Thoracic aorta (tissue), 2 donors: ENCODE results near the gene ATP13A2. TPM values are rescaled to one million over a fixed set of nuclear protein-coding genes. Genes with fewer than 3 reads are reported as not detected.
"Not testable (repeated sequence)": the region's sequence is repeated elsewhere in the genome, so short reads cannot be mapped to it uniquely, and the experiment has no call there.

Experiments used
- ATAC-seq: fragments of 150-250 bp; one replicate; pipeline ENCODE4 v1.8.0; 2017; ENCODE audit warnings: low read depth; ENCODE audit not compliant: insufficient number of reproducible peaks, low FRiP score
- DNase-seq: peaks from one replicate; pipeline ENCODE4 v3.0.0-alpha.2; 2020; ENCODE audit warnings: low spot score
- H3K27ac ChIP-seq, 2 donors: fragments of 200-600 bp; sonication (generic); 1 replicate in 1 of 2; 2 replicates in 1 of 2; pipeline ENCODE4 v1.5.1; 2016; ENCODE audit warnings: mild to moderate bottlenecking in 2 of 2, moderate library complexity in 2 of 2
- H3K27me3 ChIP-seq: fragments of 200-600 bp; sonication (generic); replicated peaks from 2 replicates; pipeline ENCODE4 v1.6.0; 2016; ENCODE audit warnings: mild to moderate bottlenecking; ENCODE audit not compliant: insufficient read depth
- H3K36me3 ChIP-seq: fragments of 200-600 bp; sonication (generic); one replicate; pipeline ENCODE4 v1.5.1; 2016
- H3K4me1 ChIP-seq, 2 donors: fragments of 200-600 bp; sonication (generic); 1 replicate in 1 of 2; 2 replicates in 1 of 2; pipeline versions ENCODE4 v1.5.1 to v1.6.0; 2016; ENCODE audit warnings: low read depth in 2 of 2, mild to moderate bottlenecking in 1 of 2; ENCODE audit not compliant: control insufficient read depth in 1 of 2
- H3K4me3 ChIP-seq: fragments of 200-600 bp; sonication (generic); 2 replicates; pipeline ENCODE4 v1.5.1; 2016; ENCODE audit warnings: mild to moderate bottlenecking
- H3K9me3 ChIP-seq: fragments of 200-600 bp; sonication (generic); 2 replicates; pipeline ENCODE4 v1.5.1; 2016
- total RNA-seq, 2 donors: library from RNA; depleted of rRNA; stranded (reverse); fragments of >200 nt; gene quantifications; one replicate each; pipeline versions ENCODE4 v1.1.0 to v1.2.3, GENCODE V29; 2016
- TF ChIP-seq, protein P1 (sequence below): fragments of 200-600 bp; sonication (generic); IDR thresholded peaks from one replicate; pipeline ENCODE4 v1.5.1; 2019; ENCODE audit warnings: antibody characterized with exemption

The ATP13A2 gene
- total RNA-seq, 2 donors from 2014 or later = 45.1 to 59.0 TPM

DNA sequence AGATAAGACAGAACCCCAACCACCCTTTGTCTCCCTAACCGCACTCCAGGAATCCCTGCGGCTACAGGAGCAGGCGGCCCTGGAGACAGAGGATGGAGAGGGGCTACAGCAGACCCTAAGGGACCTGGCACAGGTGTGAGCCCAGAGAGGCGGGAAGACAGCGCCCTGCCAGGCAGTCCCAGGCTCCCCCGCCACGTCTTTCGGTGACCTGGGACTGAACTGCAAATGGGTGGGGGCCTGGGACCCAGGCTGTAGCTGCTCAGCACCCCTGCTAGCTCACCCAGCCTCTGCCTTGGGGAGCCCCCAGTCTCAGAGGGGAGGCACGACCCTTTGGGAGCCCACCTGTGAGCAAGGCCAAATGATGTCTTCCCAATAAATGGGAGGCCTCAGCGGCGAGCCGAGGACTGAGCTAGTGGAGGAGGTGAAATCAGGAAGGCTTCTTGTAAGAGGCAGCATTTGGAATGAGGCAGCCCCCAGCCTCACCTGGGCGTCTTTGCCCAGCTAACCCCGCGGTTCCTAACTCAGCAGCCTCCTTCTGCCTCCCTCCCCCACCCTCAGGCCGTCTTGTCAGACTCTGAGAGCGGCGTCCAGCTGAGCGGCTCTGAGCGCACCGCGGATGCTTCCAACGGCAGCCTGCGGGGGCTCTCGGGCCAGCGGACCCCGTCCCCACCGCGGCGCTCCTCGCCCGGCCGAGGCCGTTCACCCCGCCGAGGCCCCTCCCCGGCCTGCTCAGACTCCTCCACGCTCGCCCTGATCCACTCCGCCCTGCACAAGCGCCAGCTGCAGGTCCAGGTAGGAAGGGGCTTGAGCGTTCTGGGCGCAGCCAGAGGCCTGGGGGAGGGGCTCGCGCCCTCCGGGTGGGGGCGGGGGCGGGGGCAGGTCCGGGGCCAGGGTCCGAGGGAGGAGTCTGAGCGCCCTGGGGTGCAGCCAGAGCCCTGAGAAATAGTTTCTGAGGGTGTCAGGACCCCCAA is 73.1 kb downstream of the ATP13A2 start:
- no peaks in the 10 kb centered on the region for H3K9me3 ChIP-seq
- ATAC-seq (no peak), DNase-seq (no peak)
- H3K4me3 ChIP-seq = no peak overlapping the region
- no peaks in the 10 kb centered on the region for H3K4me1 ChIP-seq
- TF ChIP-seq, protein P1, sequence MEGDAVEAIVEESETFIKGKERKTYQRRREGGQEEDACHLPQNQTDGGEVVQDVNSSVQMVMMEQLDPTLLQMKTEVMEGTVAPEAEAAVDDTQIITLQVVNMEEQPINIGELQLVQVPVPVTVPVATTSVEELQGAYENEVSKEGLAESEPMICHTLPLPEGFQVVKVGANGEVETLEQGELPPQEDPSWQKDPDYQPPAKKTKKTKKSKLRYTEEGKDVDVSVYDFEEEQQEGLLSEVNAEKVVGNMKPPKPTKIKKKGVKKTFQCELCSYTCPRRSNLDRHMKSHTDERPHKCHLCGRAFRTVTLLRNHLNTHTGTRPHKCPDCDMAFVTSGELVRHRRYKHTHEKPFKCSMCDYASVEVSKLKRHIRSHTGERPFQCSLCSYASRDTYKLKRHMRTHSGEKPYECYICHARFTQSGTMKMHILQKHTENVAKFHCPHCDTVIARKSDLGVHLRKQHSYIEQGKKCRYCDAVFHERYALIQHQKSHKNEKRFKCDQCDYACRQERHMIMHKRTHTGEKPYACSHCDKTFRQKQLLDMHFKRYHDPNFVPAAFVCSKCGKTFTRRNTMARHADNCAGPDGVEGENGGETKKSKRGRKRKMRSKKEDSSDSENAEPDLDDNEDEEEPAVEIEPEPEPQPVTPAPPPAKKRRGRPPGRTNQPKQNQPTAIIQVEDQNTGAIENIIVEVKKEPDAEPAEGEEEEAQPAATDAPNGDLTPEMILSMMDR = no peak
- H3K27ac ChIP-seq = no peak overlapping the region
- no peaks in the 10 kb centered on the region for H3K27me3 ChIP-seq
- H3K36me3 ChIP-seq = peaks cover 12% of the 10 kb centered on the region

DNA sequence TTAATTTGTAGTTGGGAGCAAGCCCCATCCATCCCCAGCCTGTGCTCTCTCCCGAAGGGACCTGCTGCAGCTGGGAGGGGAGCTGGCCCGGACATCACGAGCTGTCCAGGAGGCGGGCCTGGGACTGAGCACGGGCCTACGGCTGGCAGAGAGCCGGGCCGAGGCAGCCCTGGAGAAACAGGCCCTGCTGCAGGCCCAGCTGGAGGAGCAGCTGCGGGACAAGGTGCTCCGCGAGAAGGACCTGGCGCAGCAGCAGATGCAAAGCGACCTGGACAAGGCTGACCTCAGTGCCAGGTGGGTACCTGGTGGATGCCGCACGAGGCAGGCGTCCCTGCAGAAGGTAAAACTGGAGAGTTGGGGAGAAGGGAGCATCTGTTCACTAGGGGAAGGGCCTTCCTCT is 75.1 kb downstream of the ATP13A2 start:
- ATAC-seq, DNase-seq, H3K9me3 ChIP-seq, H3K27ac ChIP-seq, H3K4me3 ChIP-seq, H3K4me1 ChIP-seq, H3K27me3 ChIP-seq: not testable (repeated sequence)
- H3K36me3 ChIP-seq = peaks cover 12% of the 10 kb centered on the region

Other genes with a start within 250 kb of the ATP13A2 start
- under 1 TPM; under 0.01 TPM for gene RNU1-2, start 115.9 kb downstream of the ATP13A2 start, total RNA-seq
- gene CROCC, start 90.0 kb downstream of the ATP13A2 start, total RNA-seq = 10 to 100 TPM; 49.7 to 56.2 TPM
- gene MFAP2, start 31.3 kb downstream of the ATP13A2 start, total RNA-seq = 10 to 100 TPM; 24.0 to 62.2 TPM
- gene SDHB, start 42.1 kb upstream of the ATP13A2 start, total RNA-seq = 10 to 100 TPM; 81.5 to 98.9 TPM
- gene PADI2, start 107.5 kb upstream of the ATP13A2 start, total RNA-seq = 1 to 10 TPM in 1 of 2 donors, under 1 TPM in 1; 0.27 to 2.3 TPM
- 1 to 10 TPM in 1 of 2 donors, not detected in 1; 1.2 TPM for gene PADI1, start 193.2 kb upstream of the ATP13A2 start, total RNA-seq
- not detected for gene PADI3, start 237.2 kb upstream of the ATP13A2 start, total RNA-seq